Fibroblast of mammary gland (primary cell): ENCODE results near the gene TNK1.
"Not testable (repeated sequence)": the region's sequence is repeated elsewhere in the genome, so short reads cannot be mapped to it uniquely, and the experiment has no call there.

Source experiments
- DNase-seq: peaks from one replicate; pipeline ENCODE4 v3.0.0-alpha.2; 2010; ENCODE audit warnings: low read depth
- H3K4me3 ChIP-seq: 2 replicates; pipeline ENCODE4 v1.5.1; 2011; ENCODE audit warnings: low read depth, mild to moderate bottlenecking, low read length, moderate library complexity; ENCODE audit not compliant: control insufficient read depth
- CTCF ChIP-seq: conservative IDR thresholded peaks from 2 replicates; pipeline ENCODE4 v1.5.1; 2011; ENCODE audit warnings: low read depth, low read length, inconsistent platforms; ENCODE audit not compliant: control insufficient read depth, insufficient read depth

The TNK1 gene

GRCh38 chr17:7380855-7381683 lies at the start of gene TNK1:
Gene TNK1, plus strand, starts transcription at chr17:7381089. Its CDS starts 1,838 bp downstream, at chr17:7382927.
- H3K4me3 ChIP-seq, result no peak within 1 kb of the TSS
- TF ChIP-seq CTCF, result no peak
- no peak for DNase-seq

GRCh38 chr17:7332111-7332510 lies 48.8 kb upstream of the TNK1 start:
- H3K4me3 ChIP-seq, result no peak overlapping the region
- TF ChIP-seq CTCF, result no peak

GRCh38 chr17:7332600-7333069 lies 48.3 kb upstream of the TNK1 start:
- not testable (repeated sequence) for DNase-seq

More at GRCh38 chr17:7332111-7332510, 48.8 kb upstream of the TNK1 start:
- DNase-seq, result no peak

GRCh38 chr17:7334938-7335538 lies 45.9 kb upstream of the TNK1 start:
- H3K4me3 ChIP-seq, result no peak overlapping the region
- no peak for TF ChIP-seq CTCF
- no peak for DNase-seq

More at GRCh38 chr17:7332600-7333069, 48.3 kb upstream of the TNK1 start:
- not testable (repeated sequence) for H3K4me3 ChIP-seq

- not testable (repeated sequence) for H3K4me3 ChIP-seq, DNase-seq
Measured at GRCh38 chr17:7335765-7336164, 45.1 kb upstream of the TNK1 start.

GRCh38 chr17:7336240-7337175 lies 44.4 kb upstream of the TNK1 start, which contains the start of gene ACAP1:
Gene ACAP1, plus strand, starts transcription at chr17:7336529. Its CDS starts 206 bp downstream, at chr17:7336735.
- no peak for DNase-seq
- no peak within 1 kb of the TSS for H3K4me3 ChIP-seq
- TF ChIP-seq CTCF, result no peak

- DNase-seq, result not testable (repeated sequence)
Measured at GRCh38 chr17:7337600-7337999, 43.3 kb upstream of the TNK1 start.

GRCh38 chr17:7340179-7340578 lies 40.7 kb upstream of the TNK1 start:
- no peak for TF ChIP-seq CTCF
- peak; percentile 44 for DNase-seq
- no peak overlapping the region for H3K4me3 ChIP-seq

More at GRCh38 chr17:7337600-7337999, 43.3 kb upstream of the TNK1 start:
- not testable (repeated sequence) for H3K4me3 ChIP-seq
